A549 (cell line): ENCODE results near the gene MAMLD1.

Experiments used
- BHLHE40 ChIP-seq: IDR thresholded peaks from 2 replicates; pipeline ENCODE4 v1.6.1; 2012; ENCODE audit warnings: low read depth, low read length, inconsistent platforms
- CHD4 ChIP-seq: fragments of 200-600 bp; sonication (generic); IDR thresholded peaks from 2 replicates; pipeline ENCODE4 v1.6.1; 2016; ENCODE audit warnings: antibody characterized with exemption, mild to moderate bottlenecking, borderline replicate concordance
- CTCF ChIP-seq: fragments of >200 bp; sonication (Bioruptor Twin); formaldehyde crosslinking; IDR thresholded peaks from 3 replicates; pipeline ENCODE4 v1.5.1; 2016
- EP300 ChIP-seq, 2 experiments: fragments of >200 bp; sonication (Bioruptor Twin); formaldehyde crosslinking; IDR thresholded peaks; 2 replicates in 1 of 2; 3 replicates in 1 of 2; pipeline ENCODE4 v1.6.1; 2016 to 2017
- FOSL2 ChIP-seq, 2 experiments: fragments of 450-650 bp in 1 of 2; fragments of >200 bp in 1 of 2; sonication (Bioruptor Twin) in 1 of 2; formaldehyde crosslinking; IDR thresholded peaks; 2 replicates each; pipeline versions ENCODE4 v1.5.0 to v1.6.1; 2016 to 2020; ENCODE audit warnings: mild to moderate bottlenecking in 1 of 2, moderate library complexity in 1 of 2
- HOXB13 ChIP-seq: fragments of 250-450 bp; sonication (Bioruptor Pico); IDR thresholded peaks from 2 replicates; pipeline ENCODE4 v1.5.0; 2020; ENCODE audit warnings: low read depth, mild to moderate bottlenecking, moderate library complexity
- MAX ChIP-seq: IDR thresholded peaks from 2 replicates; pipeline ENCODE4 v1.6.1; 2012
- NR3C1 ChIP-seq: fragments of >200 bp; sonication (Bioruptor Twin); formaldehyde crosslinking; IDR thresholded peaks from 3 replicates; pipeline ENCODE4 v1.6.1; 2017
- POLR2A ChIP-seq: IDR thresholded peaks from 2 replicates; pipeline ENCODE4 v1.6.1; 2012; ENCODE audit warnings: mild to moderate bottlenecking, low read length

GRCh38 chrX:150506486-150506885 lies 143.4 kb downstream of the MAMLD1 start:
- TF ChIP-seq CHD4 (no peak), CTCF (no peak), POLR2A (no peak), MAX (no peak), BHLHE40 (no peak), NR3C1 (no peak), HOXB13 (CRISPR knock-in tag) (no peak), EP300 (IDR thresholded peaks at IDR 0.05) (no peak), FOSL2 (IDR thresholded peaks at IDR 0.05) (no peak), FOSL2 (CRISPR knock-in tag; IDR thresholded peaks at IDR 0.05) (no peak)
